Gastroesophageal sphincter (tissue), 3 donors: ENCODE results near the gene CTNND2.

Experiments
- EP300 ChIP-seq: sonication (generic); formaldehyde crosslinking; IDR thresholded peaks from one replicate; pipeline ENCODE4 v1.6.1; 2017; ENCODE audit warnings: antibody characterized with exemption, mild to moderate bottlenecking
- TF ChIP-seq, protein P1 (sequence below), 4 experiments: fragments of 200-600 bp in 2 of 4; fragments of 450-650 bp in 2 of 4; sonication (generic) in 1 of 4; IDR thresholded peaks; one replicate each; pipeline ENCODE4 v1.5.1; 2017 to 2019; ENCODE audit warnings: antibody characterized with exemption in 4 of 4, mild to moderate bottlenecking in 2 of 4, moderate library complexity in 2 of 4

GRCh38 chr5:11322133-11322532 is 582.1 kb downstream of the CTNND2 start:
- TF ChIP-seq, protein P1, sequence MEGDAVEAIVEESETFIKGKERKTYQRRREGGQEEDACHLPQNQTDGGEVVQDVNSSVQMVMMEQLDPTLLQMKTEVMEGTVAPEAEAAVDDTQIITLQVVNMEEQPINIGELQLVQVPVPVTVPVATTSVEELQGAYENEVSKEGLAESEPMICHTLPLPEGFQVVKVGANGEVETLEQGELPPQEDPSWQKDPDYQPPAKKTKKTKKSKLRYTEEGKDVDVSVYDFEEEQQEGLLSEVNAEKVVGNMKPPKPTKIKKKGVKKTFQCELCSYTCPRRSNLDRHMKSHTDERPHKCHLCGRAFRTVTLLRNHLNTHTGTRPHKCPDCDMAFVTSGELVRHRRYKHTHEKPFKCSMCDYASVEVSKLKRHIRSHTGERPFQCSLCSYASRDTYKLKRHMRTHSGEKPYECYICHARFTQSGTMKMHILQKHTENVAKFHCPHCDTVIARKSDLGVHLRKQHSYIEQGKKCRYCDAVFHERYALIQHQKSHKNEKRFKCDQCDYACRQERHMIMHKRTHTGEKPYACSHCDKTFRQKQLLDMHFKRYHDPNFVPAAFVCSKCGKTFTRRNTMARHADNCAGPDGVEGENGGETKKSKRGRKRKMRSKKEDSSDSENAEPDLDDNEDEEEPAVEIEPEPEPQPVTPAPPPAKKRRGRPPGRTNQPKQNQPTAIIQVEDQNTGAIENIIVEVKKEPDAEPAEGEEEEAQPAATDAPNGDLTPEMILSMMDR (IDR thresholded peaks at IDR 0.05) = no peak
- TF ChIP-seq EP300 = no peak
